Mucosa of descending colon (tissue), 3 donors: ENCODE data around the gene SLIT3. TPM values are rescaled to one million over a fixed set of nuclear protein-coding genes. Genes with fewer than 3 reads are reported as not detected.

Experiments used
- ATAC-seq: fragments of 200-7000 bp; cut with Tn5 transposase; one replicate; pipeline ENCODE4 v1.9.1; 2020; ENCODE audit warnings: mild to moderate bottlenecking, moderate library complexity
- DNase-seq, 3 donors: peaks; one replicate each; pipeline ENCODE4 v3.0.0-alpha.2; 2020
- H3K36me3 ChIP-seq: fragments of 200-600 bp; one replicate; pipeline ENCODE4 v1.8.0; 2021; ENCODE audit warnings: low read depth, mild to moderate bottlenecking
- H3K4me1 ChIP-seq: fragments of 200-600 bp; one replicate; pipeline ENCODE4 v1.8.0; 2021; ENCODE audit warnings: low read depth, mild to moderate bottlenecking
- H3K4me3 ChIP-seq: fragments of 200-600 bp; one replicate; pipeline ENCODE4 v1.8.0; 2021; ENCODE audit warnings: mild to moderate bottlenecking
- H3K9me3 ChIP-seq: fragments of 200-600 bp; one replicate; pipeline ENCODE4 v1.8.0; 2021; ENCODE audit warnings: mild to moderate bottlenecking
- intact Hi-C, 2 donors: fragments of 100-400 bp; cut with DNase I in 1 of 2; cut with micrococcal nuclease in 1 of 2; formaldehyde crosslinking; loops; one replicate each; pipeline versions ENCODE4 v1.11.0 to v1.11.1; 2022; cut with DNase I, micrococcal nuclease
- total RNA-seq, 3 donors: library from RNA; stranded (reverse); fragmentation: NEBNext Ultra II Directional in 2 of 3; extraction: Animal tissue kit (Norgen Biotek cat#: 25700) in 2 of 3; gene quantifications; one replicate each; pipeline versions ENCODE4 v1.2.1 to v1.2.4, GENCODE V29; 2021 to 2023
- TF ChIP-seq, protein P1 (sequence below): fragments of 200-600 bp; IDR thresholded peaks from one replicate; pipeline ENCODE4 v1.8.0; 2022; ENCODE audit warnings: antibody characterized with exemption, mild to moderate bottlenecking
- donor health status: DM: no; HTN: no; CAD: no; lungs with moderate emphysema.
- donor health status: DM: no; HTN: no; CAD: no.
- donor health status: DM: no; HTN: yes; CAD: no.

SLIT3 gene
- total RNA-seq, 3 donors from 2014 or later = 4.2 to 25.5 (median 16.1) TPM

- DNase-seq = no peak
- intact Hi-C loops = no loop called here
- H3K36me3 ChIP-seq = no peaks in the 10 kb centered on the region
- ATAC-seq = no peak
- H3K4me3 ChIP-seq = no peak overlapping the region
- no peaks in the 10 kb centered on the region for H3K9me3 ChIP-seq
- TF ChIP-seq, protein P1, sequence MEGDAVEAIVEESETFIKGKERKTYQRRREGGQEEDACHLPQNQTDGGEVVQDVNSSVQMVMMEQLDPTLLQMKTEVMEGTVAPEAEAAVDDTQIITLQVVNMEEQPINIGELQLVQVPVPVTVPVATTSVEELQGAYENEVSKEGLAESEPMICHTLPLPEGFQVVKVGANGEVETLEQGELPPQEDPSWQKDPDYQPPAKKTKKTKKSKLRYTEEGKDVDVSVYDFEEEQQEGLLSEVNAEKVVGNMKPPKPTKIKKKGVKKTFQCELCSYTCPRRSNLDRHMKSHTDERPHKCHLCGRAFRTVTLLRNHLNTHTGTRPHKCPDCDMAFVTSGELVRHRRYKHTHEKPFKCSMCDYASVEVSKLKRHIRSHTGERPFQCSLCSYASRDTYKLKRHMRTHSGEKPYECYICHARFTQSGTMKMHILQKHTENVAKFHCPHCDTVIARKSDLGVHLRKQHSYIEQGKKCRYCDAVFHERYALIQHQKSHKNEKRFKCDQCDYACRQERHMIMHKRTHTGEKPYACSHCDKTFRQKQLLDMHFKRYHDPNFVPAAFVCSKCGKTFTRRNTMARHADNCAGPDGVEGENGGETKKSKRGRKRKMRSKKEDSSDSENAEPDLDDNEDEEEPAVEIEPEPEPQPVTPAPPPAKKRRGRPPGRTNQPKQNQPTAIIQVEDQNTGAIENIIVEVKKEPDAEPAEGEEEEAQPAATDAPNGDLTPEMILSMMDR = no peak
- H3K4me1 ChIP-seq = no peaks in the 10 kb centered on the region
Observed at GRCh38 chr5:168898247-168898911, 402.6 kb downstream of the SLIT3 start.

- H3K36me3 ChIP-seq = no peaks in the 10 kb centered on the region
- H3K9me3 ChIP-seq = no peaks in the 10 kb centered on the region
- intact Hi-C loops = no loop called here
- TF ChIP-seq, protein P1 = no peak
- no peaks in the 10 kb centered on the region for H3K4me1 ChIP-seq
- H3K4me3 ChIP-seq = no peak overlapping the region
- ATAC-seq (no peak), DNase-seq (no peak)
Observed at GRCh38 chr5:168897387-168898122, 403.4 kb downstream of the SLIT3 start.

DNA sequence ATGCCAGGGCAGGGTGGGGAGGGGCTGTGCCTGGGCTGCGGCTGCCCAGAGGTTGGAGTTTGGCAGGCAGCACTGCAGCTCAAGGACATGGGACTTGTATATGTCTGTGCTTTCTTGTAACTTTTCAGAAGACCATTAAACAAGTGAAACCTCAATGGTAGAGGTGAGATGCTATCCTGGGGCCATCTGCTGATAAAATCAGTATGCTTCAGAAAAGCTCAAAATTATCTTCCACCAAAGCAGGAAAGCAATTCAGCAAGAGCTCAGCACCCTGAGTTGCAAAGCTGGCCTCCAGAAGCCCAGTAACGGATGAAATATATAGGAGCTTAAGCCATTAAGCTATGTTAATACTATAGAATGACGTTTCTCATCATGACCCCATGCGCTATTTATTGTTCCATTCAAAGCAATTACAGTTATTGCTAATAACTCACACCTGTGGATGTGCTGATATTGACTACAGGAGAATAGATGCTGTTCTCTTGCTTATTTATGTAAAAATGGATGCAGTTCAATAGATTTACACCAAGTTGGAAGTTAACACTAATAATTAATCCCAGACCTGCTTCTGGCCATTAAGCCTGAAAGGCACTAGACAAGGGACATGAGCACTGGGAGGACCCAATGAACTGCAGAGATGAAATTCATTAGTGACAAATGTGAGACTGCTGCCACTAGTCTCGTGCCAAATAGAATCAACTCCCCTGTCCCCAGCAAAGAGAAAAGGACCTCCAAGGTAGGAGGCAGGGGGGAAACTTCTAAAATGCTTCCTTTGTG lies 405.5 kb downstream of the SLIT3 start:
- intact Hi-C loops = no loop called here
- TF ChIP-seq, protein P1 = no peak
- Histone ChIP-seq H3K4me1 (no peaks in the 10 kb centered on the region), H3K4me3 (no peak overlapping the region), H3K9me3 (no peaks in the 10 kb centered on the region), H3K36me3 (no peaks in the 10 kb centered on the region)
- ATAC-seq = no peak
- no peak for DNase-seq

DNA sequence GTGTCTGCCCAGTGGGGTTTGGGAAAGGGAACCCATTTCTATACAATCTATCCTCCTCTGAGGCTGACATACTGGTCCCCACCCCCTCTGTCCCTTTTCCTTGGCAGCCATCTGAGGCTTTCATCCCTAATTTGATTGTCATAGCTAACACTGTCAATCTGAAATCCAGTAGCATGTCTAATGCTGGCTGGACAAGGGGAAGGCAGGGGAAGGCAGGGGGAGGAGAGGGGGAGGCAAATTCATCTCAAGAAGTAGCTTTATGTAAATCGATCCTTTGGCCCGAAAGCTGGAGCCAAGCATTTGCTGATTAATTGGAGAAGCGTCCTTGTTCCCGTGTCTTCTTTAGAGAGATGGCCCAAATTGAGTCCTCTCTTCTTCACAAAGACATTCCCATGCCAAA lies 407.7 kb downstream of the SLIT3 start:
- Histone ChIP-seq H3K4me3 (no peak overlapping the region), H3K9me3 (no peaks in the 10 kb centered on the region), H3K4me1 (no peaks in the 10 kb centered on the region), H3K36me3 (no peaks in the 10 kb centered on the region)
- intact Hi-C loops = no loop called here
- TF ChIP-seq, protein P1 = no peak
- DNase-seq (no peak), ATAC-seq (no peak)

GRCh38 chr5:168892618-168893186 lies 408.2 kb downstream of the SLIT3 start:
- no peak overlapping the region for H3K4me3 ChIP-seq
- H3K4me1 ChIP-seq = no peaks in the 10 kb centered on the region
- TF ChIP-seq, protein P1 = no peak
- H3K36me3 ChIP-seq = no peaks in the 10 kb centered on the region
- intact Hi-C loops = no loop called here
- DNase-seq (no peak), ATAC-seq (no peak)
- no peaks in the 10 kb centered on the region for H3K9me3 ChIP-seq
